Activated T-helper 1 cell treated with anti-CD3 and anti-CD28 coated beads, Interleukin-12 subunit alpha, Interleukin-12 subunit beta, Interleukin-2, Interleukin-4 antibody, amounts not matched to agents 30 ng/mL and 10 ng/mL and 1 ng/mL, durations not matched to agents 14 hours and 24 hours and 36 hours (primary cell): ENCODE measurements around the gene DEPDC1. TPM values are rescaled to one million over a fixed set of nuclear protein-coding genes. Genes with fewer than 3 reads are reported as not detected.

Source experiments
- DNase-seq: peaks from one replicate; pipeline ENCODE4 v3.0.0; 2021; ENCODE audit warnings: low spot score
- H3K27ac Mint-ChIP-seq: one replicate; pipeline ENCODE4 v1.8.0; 2021; ENCODE audit warnings: mild to moderate bottlenecking, mixed read lengths
- H3K27me3 Mint-ChIP-seq: one replicate; pipeline ENCODE4 v1.8.0; 2022; ENCODE audit warnings: mild to moderate bottlenecking, moderate library complexity, mixed read lengths; ENCODE audit not compliant: insufficient read depth
- H3K36me3 Mint-ChIP-seq: one replicate; pipeline ENCODE4 v1.8.0; 2021; ENCODE audit warnings: low read depth, mixed read lengths
- H3K4me1 Mint-ChIP-seq: one replicate; pipeline ENCODE4 v1.8.0; 2021; ENCODE audit warnings: low read depth, mixed read lengths
- H3K4me3 Mint-ChIP-seq: one replicate; pipeline ENCODE4 v1.8.0; 2021; ENCODE audit warnings: mild to moderate bottlenecking, moderate library complexity, mixed read lengths
- H3K9me3 Mint-ChIP-seq: one replicate; pipeline ENCODE4 v1.8.0; 2021; ENCODE audit warnings: mixed read lengths
- intact Hi-C: fragments of 100-400 bp; cut with micrococcal nuclease; formaldehyde crosslinking; loops from one replicate; pipeline ENCODE4 v1.15.1; 2024
- total RNA-seq: library from RNA; stranded (reverse); gene quantifications from 2 replicates; pipeline ENCODE4 v1.2.3, GENCODE V29; 2022

DEPDC1 gene
- total RNA-seq, 1 donor from 2014 or later, result 11.3 TPM

GRCh38 chr1:68460935-68461334 lies 35.9 kb downstream of the DEPDC1 start:
- Mint-ChIP-seq H3K27me3 (no peaks in the 10 kb centered on the region), H3K4me1 (no peaks in the 10 kb centered on the region), H3K36me3 (no peaks in the 10 kb centered on the region), H3K27ac (no peak overlapping the region), H3K9me3 (no peaks in the 10 kb centered on the region), H3K4me3 (no peak overlapping the region)
- no peak for DNase-seq
- intact Hi-C loops, result loop anchor here (10.0 kb wide), 1 partner anchor 56 kb away; no protein-coding TSS in a partner anchor

GRCh38 chr1:68459796-68460195 lies 37.1 kb downstream of the DEPDC1 start:
- Mint-ChIP-seq H3K4me1 (no peaks in the 10 kb centered on the region), H3K4me3 (no peak overlapping the region), H3K27me3 (no peaks in the 10 kb centered on the region), H3K27ac (no peak overlapping the region), H3K36me3 (no peaks in the 10 kb centered on the region), H3K9me3 (no peaks in the 10 kb centered on the region)
- no peak for DNase-seq
- intact Hi-C loops, result loop anchor here (10.0 kb wide), 1 partner anchor 55 kb away; no protein-coding TSS in a partner anchor

- H3K27me3 Mint-ChIP-seq, result no peaks in the 10 kb centered on the region
- no peak overlapping the region for H3K4me3 Mint-ChIP-seq
- DNase-seq, result no peak
- intact Hi-C loops, result no loop called here
- no peaks in the 10 kb centered on the region for H3K4me1 Mint-ChIP-seq
- H3K27ac Mint-ChIP-seq, result no peak overlapping the region
- no peaks in the 10 kb centered on the region for H3K36me3 Mint-ChIP-seq
- no peaks in the 10 kb centered on the region for H3K9me3 Mint-ChIP-seq
Observed at GRCh38 chr1:68459091-68459490, 37.8 kb downstream of the DEPDC1 start.

GRCh38 chr1:68456202-68456601 lies 40.7 kb downstream of the DEPDC1 start:
- H3K36me3 Mint-ChIP-seq, result no peaks in the 10 kb centered on the region
- H3K9me3 Mint-ChIP-seq, result no peaks in the 10 kb centered on the region
- H3K4me3 Mint-ChIP-seq, result no peak overlapping the region
- no peaks in the 10 kb centered on the region for H3K4me1 Mint-ChIP-seq
- intact Hi-C loops, result no loop called here
- peaks cover 1% of the 10 kb centered on the region for H3K27me3 Mint-ChIP-seq
- no peak overlapping the region for H3K27ac Mint-ChIP-seq
- DNase-seq, result no peak

- Mint-ChIP-seq H3K36me3 (no peaks in the 10 kb centered on the region), H3K9me3 (no peaks in the 10 kb centered on the region), H3K4me1 (no peaks in the 10 kb centered on the region), H3K4me3 (no peak overlapping the region), H3K27me3 (peaks cover 1% of the 10 kb centered on the region), H3K27ac (no peak overlapping the region)
- no peak for DNase-seq
- intact Hi-C loops, result no loop called here
Observed at GRCh38 chr1:68454534-68454933, 42.3 kb downstream of the DEPDC1 start.

- Mint-ChIP-seq H3K27ac (no peak overlapping the region), H3K27me3 (peaks cover 1% of the 10 kb centered on the region)
- DNase-seq, result no peak
Observed at GRCh38 chr1:68453060-68453670, 43.7 kb downstream of the DEPDC1 start.

GRCh38 chr1:68449901-68450300 lies 47.0 kb downstream of the DEPDC1 start, which contains the start of gene RPE65:
RPE65 (minus strand) TSS chr1:68449954; CDS start chr1:68449905, 49 bp downstream.
- Mint-ChIP-seq H3K27me3 (peaks cover 1% of the 10 kb centered on the region), H3K4me1 (no peaks in the 10 kb centered on the region), H3K27ac (no peak within 1 kb of the TSS), H3K9me3 (no peaks in the 10 kb centered on the region), H3K36me3 (no peaks in the 10 kb centered on the region), H3K4me3 (no peak within 1 kb of the TSS)
- intact Hi-C loops, result no loop called here
- DNase-seq, result no peak

More at GRCh38 chr1:68453060-68453670, 43.7 kb downstream of the DEPDC1 start:
- intact Hi-C loops, result no loop called here
- no peak overlapping the region for H3K4me3 Mint-ChIP-seq
- no peaks in the 10 kb centered on the region for H3K9me3 Mint-ChIP-seq
- no peaks in the 10 kb centered on the region for H3K36me3 Mint-ChIP-seq
- no peaks in the 10 kb centered on the region for H3K4me1 Mint-ChIP-seq

- H3K4me3 Mint-ChIP-seq, result no peak overlapping the region
- no peak overlapping the region for H3K27ac Mint-ChIP-seq
Observed at GRCh38 chr1:68448365-68448764, 48.5 kb downstream of the DEPDC1 start.

GRCh38 chr1:68445709-68446108 lies 51.2 kb downstream of the DEPDC1 start:
- DNase-seq, result no peak
- no peaks in the 10 kb centered on the region for H3K9me3 Mint-ChIP-seq
- no peaks in the 10 kb centered on the region for H3K27me3 Mint-ChIP-seq
- H3K4me1 Mint-ChIP-seq, result no peaks in the 10 kb centered on the region
- H3K4me3 Mint-ChIP-seq, result no peak overlapping the region
- no peaks in the 10 kb centered on the region for H3K36me3 Mint-ChIP-seq
- no peak overlapping the region for H3K27ac Mint-ChIP-seq
- intact Hi-C loops, result no loop called here

More at GRCh38 chr1:68448365-68448764, 48.5 kb downstream of the DEPDC1 start:
- Mint-ChIP-seq H3K27me3 (peaks cover 1% of the 10 kb centered on the region), H3K4me1 (no peaks in the 10 kb centered on the region), H3K36me3 (no peaks in the 10 kb centered on the region), H3K9me3 (no peaks in the 10 kb centered on the region)
- intact Hi-C loops, result no loop called here
- DNase-seq, result no peak

- Mint-ChIP-seq H3K4me3 (no peak overlapping the region), H3K4me1 (no peaks in the 10 kb centered on the region), H3K27me3 (peaks cover 1% of the 10 kb centered on the region), H3K9me3 (no peaks in the 10 kb centered on the region), H3K27ac (no peak overlapping the region), H3K36me3 (no peaks in the 10 kb centered on the region)
- intact Hi-C loops, result loop anchor here (1.0 kb wide), 2 partner anchors 323 to 327 kb away; no protein-coding TSS in a partner anchor
- no peak for DNase-seq
Observed at GRCh38 chr1:68442822-68443556, 53.9 kb downstream of the DEPDC1 start.

GRCh38 chr1:68442006-68442405 lies 54.9 kb downstream of the DEPDC1 start:
- Mint-ChIP-seq H3K4me3 (no peak overlapping the region), H3K27ac (no peak overlapping the region), H3K27me3 (peaks cover 1% of the 10 kb centered on the region), H3K9me3 (no peaks in the 10 kb centered on the region), H3K36me3 (no peaks in the 10 kb centered on the region), H3K4me1 (no peaks in the 10 kb centered on the region)
- DNase-seq, result no peak
- intact Hi-C loops, result no loop called here

- intact Hi-C loops, result no loop called here
- no peak for DNase-seq
- H3K27me3 Mint-ChIP-seq, result peaks cover 1% of the 10 kb centered on the region
- H3K36me3 Mint-ChIP-seq, result no peaks in the 10 kb centered on the region
- no peak overlapping the region for H3K27ac Mint-ChIP-seq
- H3K9me3 Mint-ChIP-seq, result no peaks in the 10 kb centered on the region
- H3K4me1 Mint-ChIP-seq, result no peaks in the 10 kb centered on the region
- H3K4me3 Mint-ChIP-seq, result no peak overlapping the region
Observed at GRCh38 chr1:68438310-68438709, 58.6 kb downstream of the DEPDC1 start.

GRCh38 chr1:68433395-68433794 lies 63.5 kb downstream of the DEPDC1 start:
- intact Hi-C loops, result no loop called here
- DNase-seq, result no peak
- H3K9me3 Mint-ChIP-seq, result no peaks in the 10 kb centered on the region
- H3K4me3 Mint-ChIP-seq, result no peak overlapping the region
- H3K4me1 Mint-ChIP-seq, result no peaks in the 10 kb centered on the region
- H3K27me3 Mint-ChIP-seq, result peaks cover under 1% of the 10 kb centered on the region
- no peak overlapping the region for H3K27ac Mint-ChIP-seq
- H3K36me3 Mint-ChIP-seq, result no peaks in the 10 kb centered on the region
